CD8-positive, alpha-beta memory T cell (primary cell): ENCODE measurements around the gene COL24A1. TPM values are rescaled to one million over a fixed set of nuclear protein-coding genes. Genes with fewer than 3 reads are reported as not detected.
"Not testable (repeated sequence)": the region's sequence is repeated elsewhere in the genome, so short reads cannot be mapped to it uniquely, and the experiment has no call there.

ENCODE experiments used
- CTCF ChIA-PET: fragments of 350-600 bp; sonication (Branson Sonifier 250); formaldehyde crosslinking; loops from one replicate; lab custom pipeline; 2021; ENCODE audit warnings: antibody characterized with exemption; lab: Charles Lee
- POLR2A ChIA-PET: fragments of 350-600 bp; sonication (Branson Sonifier 250); formaldehyde crosslinking; loops from one replicate; lab custom pipeline; 2021; ENCODE audit warnings: antibody characterized with exemption; lab: Charles Lee
- DNase-seq, 5 donors: peaks; one replicate each; pipeline versions ENCODE4 v3.0.0 to v3.0.0-alpha.2; 2020 to 2022; ENCODE audit warnings: mixed read lengths in 1 of 5
- H3K27ac ChIP-seq: one replicate; pipeline ENCODE4 v1.7.0; 2013; ENCODE audit warnings: low read depth, mild to moderate bottlenecking, low read length, moderate library complexity
- H3K27me3 ChIP-seq: 2 replicates; pipeline ENCODE4 v1.7.0; 2013; ENCODE audit warnings: low read length, mild to moderate bottlenecking; ENCODE audit not compliant: insufficient read depth, poor library complexity, severe bottlenecking
- H3K36me3 ChIP-seq: 2 replicates; pipeline ENCODE4 v1.7.0; 2013; ENCODE audit warnings: mild to moderate bottlenecking, low read length, moderate library complexity; ENCODE audit not compliant: insufficient read depth
- H3K4me1 ChIP-seq: 2 replicates; pipeline ENCODE4 v1.7.0; 2013; ENCODE audit warnings: mild to moderate bottlenecking, low read length, moderate library complexity; ENCODE audit not compliant: insufficient read depth
- H3K4me3 ChIP-seq: 2 replicates; pipeline ENCODE4 v1.7.0; 2013; ENCODE audit warnings: mild to moderate bottlenecking, low read length
- H3K9me3 ChIP-seq: 2 replicates; pipeline ENCODE4 v1.7.0; 2013; ENCODE audit warnings: mild to moderate bottlenecking, low read length
- H3K27ac Mint-ChIP-seq, 8 donors: one replicate each; pipeline ENCODE4 v1.8.0; 2020 to 2021; ENCODE audit warnings: mixed read lengths in 8 of 8, mild to moderate bottlenecking in 6 of 8, inconsistent platforms in 3 of 8, moderate library complexity in 3 of 8
- H3K27me3 Mint-ChIP-seq, 2 donors: one replicate each; pipeline ENCODE4 v1.8.0; 2020 to 2021; ENCODE audit warnings: mixed read lengths in 2 of 2, mild to moderate bottlenecking in 1 of 2, moderate library complexity in 1 of 2
- H3K36me3 Mint-ChIP-seq, 3 donors: one replicate each; pipeline ENCODE4 v1.8.0; 2020 to 2021; ENCODE audit warnings: mixed read lengths in 3 of 3, inconsistent platforms in 1 of 3, mild to moderate bottlenecking in 1 of 3
- H3K4me1 Mint-ChIP-seq, 3 donors: one replicate each; pipeline ENCODE4 v1.8.0; 2020 to 2021; ENCODE audit warnings: mixed read lengths in 3 of 3, inconsistent platforms in 1 of 3, mild to moderate bottlenecking in 1 of 3
- H3K4me3 Mint-ChIP-seq, 7 donors: one replicate each; pipeline ENCODE4 v1.8.0; 2020 to 2021; ENCODE audit warnings: mixed read lengths in 7 of 7, mild to moderate bottlenecking in 6 of 7, moderate library complexity in 4 of 7, inconsistent platforms in 2 of 7
- H3K9me3 Mint-ChIP-seq, 5 donors: one replicate each; pipeline ENCODE4 v1.8.0; 2020 to 2022; ENCODE audit warnings: mixed read lengths in 5 of 5, mild to moderate bottlenecking in 3 of 5, moderate library complexity in 2 of 5, inconsistent platforms in 1 of 5
- polyA plus RNA-seq: library from polyadenylated mRNA; unstranded; fragments of 300-500 nt; fragmentation: Illumina TruSeq; gene quantifications from one replicate; pipeline ENCODE4 v1.2.3, GENCODE V29; 2021
- total RNA-seq, 2 experiments: library from RNA; stranded (reverse); gene quantifications; one replicate each; pipeline ENCODE4 v1.2.3, GENCODE V29; 2021

COL24A1 gene
- total and polyA plus RNA-seq, 3 experiments from 2014 or later = not detected

DNA sequence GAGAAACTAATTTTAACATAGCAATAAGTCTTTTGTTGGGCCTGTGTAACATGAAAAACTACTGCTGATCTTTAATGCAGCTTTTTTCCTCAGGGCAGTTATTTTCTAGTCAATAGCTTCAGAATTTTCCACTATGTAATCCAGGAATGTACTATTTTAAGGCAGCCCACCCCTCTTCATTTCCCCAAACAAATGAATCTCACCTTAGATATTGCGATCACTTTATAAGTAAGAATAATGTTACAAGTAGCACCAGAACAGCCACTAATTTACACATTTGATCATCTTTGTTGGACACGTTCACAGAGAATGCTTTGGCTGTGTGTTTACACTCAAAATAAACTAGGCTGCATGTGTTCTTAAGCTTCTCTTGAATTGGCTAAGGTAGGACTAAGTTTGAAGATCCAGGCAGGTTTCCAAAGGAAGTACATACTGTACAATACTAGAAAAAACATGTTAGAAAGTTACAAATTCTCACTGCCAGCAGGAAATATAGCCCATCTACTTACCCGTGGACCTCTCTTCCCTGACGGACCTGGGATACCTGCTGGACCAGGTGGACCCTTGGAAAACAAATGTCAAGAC lies 41.7 kb downstream of the COL24A1 start:
- ChIA-PET POLR2A (no interaction called here), CTCF (no interaction called here)

GRCh38 chr1:86114236-86114635 lies 42.3 kb downstream of the COL24A1 start:
- H3K4me3 ChIP-seq = no peak overlapping the region
- no peaks in the 10 kb centered on the region for H3K27me3 Mint-ChIP-seq
- H3K27me3 ChIP-seq = no peaks in the 10 kb centered on the region

More for the DNA sequence above, 41.7 kb downstream of the COL24A1 start:
- no peak for DNase-seq
- no peaks in the 10 kb centered on the region for H3K27me3 Mint-ChIP-seq
- no peak overlapping the region for H3K27ac ChIP-seq
- H3K4me3 ChIP-seq = no peak overlapping the region
- no peaks in the 10 kb centered on the region for H3K9me3 ChIP-seq
- no peaks in the 10 kb centered on the region for H3K36me3 Mint-ChIP-seq
- no peak overlapping the region for H3K27ac Mint-ChIP-seq
- H3K9me3 Mint-ChIP-seq = peaks cover 0 to 15% (median 1%) of the 10 kb centered on the region in 5 donors
- no peaks in the 10 kb centered on the region for H3K27me3 ChIP-seq
- no peaks in the 10 kb centered on the region for H3K4me1 ChIP-seq
- H3K4me3 Mint-ChIP-seq = no peak overlapping the region
- no peaks in the 10 kb centered on the region for H3K36me3 ChIP-seq
- no peaks in the 10 kb centered on the region for H3K4me1 Mint-ChIP-seq

GRCh38 chr1:86111590-86111989 lies 45.0 kb downstream of the COL24A1 start:
- DNase-seq, H3K9me3 ChIP-seq, H3K4me1 Mint-ChIP-seq, H3K36me3 ChIP-seq, H3K36me3 Mint-ChIP-seq, H3K4me1 ChIP-seq, H3K27me3 ChIP-seq, H3K4me3 ChIP-seq, H3K4me3 Mint-ChIP-seq, CTCF ChIA-PET, H3K27me3 Mint-ChIP-seq, H3K27ac ChIP-seq, POLR2A ChIA-PET, H3K27ac Mint-ChIP-seq: not testable (repeated sequence)
- peaks cover 0 to 11% (median 3%) of the 10 kb centered on the region in 5 donors for H3K9me3 Mint-ChIP-seq

More at GRCh38 chr1:86114236-86114635, 42.3 kb downstream of the COL24A1 start:
- no peaks in the 10 kb centered on the region for H3K4me1 Mint-ChIP-seq
- no peaks in the 10 kb centered on the region for H3K36me3 ChIP-seq
- no peaks in the 10 kb centered on the region for H3K9me3 ChIP-seq
- ChIA-PET POLR2A (no interaction called here), CTCF (no interaction called here)
- H3K4me3 Mint-ChIP-seq = no peak overlapping the region
- no peak for DNase-seq
- no peaks in the 10 kb centered on the region for H3K36me3 Mint-ChIP-seq
- no peak overlapping the region for H3K27ac ChIP-seq
- H3K4me1 ChIP-seq = no peaks in the 10 kb centered on the region
- no peak overlapping the region for H3K27ac Mint-ChIP-seq
- peaks cover 0 to 11% (median 5%) of the 10 kb centered on the region in 5 donors for H3K9me3 Mint-ChIP-seq

- no peak overlapping the region for H3K27ac ChIP-seq
- H3K36me3 ChIP-seq = no peaks in the 10 kb centered on the region
- H3K4me1 ChIP-seq = no peaks in the 10 kb centered on the region
- ChIA-PET POLR2A (no interaction called here), CTCF (no interaction called here)
- DNase-seq = no peak
- no peak overlapping the region for H3K4me3 Mint-ChIP-seq
- H3K9me3 ChIP-seq = no peaks in the 10 kb centered on the region
- H3K36me3 Mint-ChIP-seq = no peaks in the 10 kb centered on the region
- H3K4me3 ChIP-seq = no peak overlapping the region
- H3K4me1 Mint-ChIP-seq = no peaks in the 10 kb centered on the region
- no peaks in the 10 kb centered on the region for H3K27me3 Mint-ChIP-seq
- peaks cover 0 to 11% (median 3%) of the 10 kb centered on the region in 5 donors for H3K9me3 Mint-ChIP-seq
- no peaks in the 10 kb centered on the region for H3K27me3 ChIP-seq
- no peak overlapping the region for H3K27ac Mint-ChIP-seq
These were observed 46.0 kb downstream of the COL24A1 start for GRCh38 chr1:86110451-86111129.

DNA sequence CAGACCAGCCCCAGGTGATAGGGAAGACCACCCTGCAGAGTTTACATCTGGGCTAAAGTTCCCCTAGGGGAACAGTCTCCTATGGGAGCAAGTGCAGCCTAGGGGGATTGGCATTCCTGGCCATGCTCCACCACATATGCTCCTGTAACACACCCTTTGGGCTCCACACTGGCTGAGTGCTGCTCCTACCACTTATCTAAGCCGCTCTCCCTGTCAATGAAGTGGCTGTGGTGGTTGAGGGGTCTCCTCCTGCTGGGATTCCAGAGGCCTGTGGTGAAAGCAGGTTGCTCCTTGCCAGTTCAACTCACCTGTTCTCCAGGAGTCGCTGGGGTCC lies 51.1 kb downstream of the COL24A1 start:
- Histone ChIP-seq H3K27ac (no peak overlapping the region), H3K4me3 (no peak overlapping the region), H3K36me3 (no peaks in the 10 kb centered on the region), H3K4me1 (no peaks in the 10 kb centered on the region), H3K27me3 (no peaks in the 10 kb centered on the region), H3K9me3 (no peaks in the 10 kb centered on the region)
- CTCF ChIA-PET = no interaction called here
- no peak overlapping the region for H3K4me3 Mint-ChIP-seq
- H3K4me1 Mint-ChIP-seq = no peaks in the 10 kb centered on the region
- DNase-seq = no peak
- peaks cover 0 to 11% (median 1%) of the 10 kb centered on the region in 5 donors for H3K9me3 Mint-ChIP-seq
- no peak overlapping the region for H3K27ac Mint-ChIP-seq
- POLR2A ChIA-PET = no interaction called here
- no peaks in the 10 kb centered on the region for H3K36me3 Mint-ChIP-seq
- no peaks in the 10 kb centered on the region for H3K27me3 Mint-ChIP-seq

- Mint-ChIP-seq H3K36me3 (no peaks in the 10 kb centered on the region), H3K4me1 (no peaks in the 10 kb centered on the region), H3K4me3 (no peak overlapping the region), H3K9me3 (peaks cover 0 to 11% (median 1%) of the 10 kb centered on the region in 5 donors), H3K27me3 (no peaks in the 10 kb centered on the region), H3K27ac (no peak overlapping the region)
- H3K36me3 ChIP-seq = no peaks in the 10 kb centered on the region
- no peak for DNase-seq
- no peak overlapping the region for H3K4me3 ChIP-seq
- no peaks in the 10 kb centered on the region for H3K4me1 ChIP-seq
- POLR2A ChIA-PET = no interaction called here
- CTCF ChIA-PET = no interaction called here
- no peaks in the 10 kb centered on the region for H3K9me3 ChIP-seq
- no peak overlapping the region for H3K27ac ChIP-seq
- H3K27me3 ChIP-seq = no peaks in the 10 kb centered on the region
These were observed 51.7 kb downstream of the COL24A1 start for GRCh38 chr1:86104606-86105532.

- H3K27me3 Mint-ChIP-seq = peaks cover 0 to 1% of the 10 kb centered on the region in 2 donors
- H3K27ac Mint-ChIP-seq = no peak overlapping the region
- Histone ChIP-seq H3K27ac (no peak overlapping the region), H3K4me1 (no peaks in the 10 kb centered on the region), H3K27me3 (no peaks in the 10 kb centered on the region), H3K4me3 (no peak overlapping the region), H3K36me3 (no peaks in the 10 kb centered on the region), H3K9me3 (no peaks in the 10 kb centered on the region)
- ChIA-PET POLR2A (no interaction called here), CTCF (no interaction called here)
- no peaks in the 10 kb centered on the region for H3K4me1 Mint-ChIP-seq
- no peak for DNase-seq
- no peaks in the 10 kb centered on the region for H3K36me3 Mint-ChIP-seq
- no peak overlapping the region for H3K4me3 Mint-ChIP-seq
- H3K9me3 Mint-ChIP-seq = peaks cover 0 to 8% (median 1%) of the 10 kb centered on the region in 5 donors
These were observed 55.0 kb downstream of the COL24A1 start for GRCh38 chr1:86101616-86102015.

DNA sequence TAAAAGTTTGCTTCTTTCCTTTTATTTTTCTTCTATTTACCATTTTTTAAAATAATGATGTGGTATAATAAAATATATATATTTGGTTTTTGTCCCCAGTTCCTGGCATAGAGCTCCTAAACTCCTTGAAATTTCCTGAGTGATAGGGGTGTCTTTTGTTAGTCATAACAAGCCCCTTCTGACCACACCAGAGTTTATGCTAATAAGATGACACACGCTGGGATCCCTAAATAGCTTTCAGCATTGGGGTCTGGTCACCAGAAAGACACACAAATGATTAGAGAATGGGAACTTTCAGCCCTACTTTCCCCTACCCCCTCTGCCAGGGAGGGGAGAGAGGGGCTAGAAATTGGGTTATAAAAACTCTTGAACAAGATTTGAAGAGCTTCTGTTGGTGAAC lies 56.2 kb downstream of the COL24A1 start:
- H3K9me3 Mint-ChIP-seq = peaks cover 0 to 12% (median 2%) of the 10 kb centered on the region in 5 donors
- Histone ChIP-seq H3K4me1 (no peaks in the 10 kb centered on the region), H3K4me3 (no peak overlapping the region), H3K27me3 (no peaks in the 10 kb centered on the region), H3K27ac (no peak overlapping the region), H3K9me3 (no peaks in the 10 kb centered on the region), H3K36me3 (no peaks in the 10 kb centered on the region)
- ChIA-PET POLR2A (no interaction called here), CTCF (no interaction called here)
- no peak for DNase-seq
- H3K36me3 Mint-ChIP-seq = no peaks in the 10 kb centered on the region
- no peak overlapping the region for H3K4me3 Mint-ChIP-seq
- H3K27ac Mint-ChIP-seq = no peak overlapping the region
- peaks cover 0 to 1% of the 10 kb centered on the region in 2 donors for H3K27me3 Mint-ChIP-seq
- H3K4me1 Mint-ChIP-seq = no peaks in the 10 kb centered on the region
